Natural killer cell (primary cell): ENCODE measurements around the gene CLPX. TPM values are rescaled to one million over a fixed set of nuclear protein-coding genes. Genes with fewer than 3 reads are reported as not detected.
"Not testable (repeated sequence)": the region's sequence is repeated elsewhere in the genome, so short reads cannot be mapped to it uniquely, and the experiment has no call there.

Experiments used
- ATAC-seq, 3 donors: fragments of 150-1000 bp in 2 of 3; fragments of 200-7000 bp in 1 of 3; cut with Tn5 transposase; 1 replicate in 1 of 3; 2 replicates in 2 of 3; pipeline ENCODE4 v1.10.0; 2021; ENCODE audit warnings: mild to moderate bottlenecking in 2 of 3, moderate library complexity in 2 of 3
- DNase-seq, 2 donors: peaks; one replicate each; pipeline versions ENCODE4 v3.0.0 to v3.0.0-alpha.2; 2013 to 2021; ENCODE audit warnings: mixed read lengths in 1 of 2
- H3K27ac ChIP-seq: one replicate; pipeline ENCODE4 v1.5.1; 2013; ENCODE audit warnings: mild to moderate bottlenecking, low read length
- H3K27me3 ChIP-seq: one replicate; pipeline ENCODE4 v1.6.1; 2013; ENCODE audit warnings: low read length; ENCODE audit not compliant: control insufficient read depth, insufficient read depth
- H3K36me3 ChIP-seq: one replicate; pipeline ENCODE4 v1.6.1; 2013; ENCODE audit warnings: low read length; ENCODE audit not compliant: control insufficient read depth, insufficient read depth
- H3K4me1 ChIP-seq: one replicate; pipeline ENCODE4 v1.6.1; 2013; ENCODE audit warnings: low read length; ENCODE audit not compliant: control insufficient read depth, insufficient read depth
- H3K4me3 ChIP-seq: one replicate; pipeline ENCODE4 v1.5.1; 2013; ENCODE audit warnings: low read length
- H3K9me3 ChIP-seq: one replicate; pipeline ENCODE4 v1.6.1; 2013; ENCODE audit warnings: low read length; ENCODE audit not compliant: control insufficient read depth, insufficient read depth
- H3K27ac Mint-ChIP-seq, 2 donors: one replicate each; pipeline ENCODE4 v1.8.0; 2022; ENCODE audit warnings: mild to moderate bottlenecking in 2 of 2, mixed read lengths in 2 of 2, moderate library complexity in 1 of 2
- H3K27me3 Mint-ChIP-seq, 2 donors: one replicate each; pipeline ENCODE4 v1.8.0; 2022; ENCODE audit warnings: low read depth in 2 of 2, mixed read lengths in 2 of 2
- H3K36me3 Mint-ChIP-seq: one replicate; pipeline ENCODE4 v1.8.0; 2022; ENCODE audit warnings: mixed read lengths
- H3K4me1 Mint-ChIP-seq, 2 donors: one replicate each; pipeline ENCODE4 v1.8.0; 2022; ENCODE audit warnings: mixed read lengths in 2 of 2
- H3K4me3 Mint-ChIP-seq: one replicate; pipeline ENCODE4 v1.8.0; 2022; ENCODE audit warnings: mild to moderate bottlenecking, moderate library complexity, mixed read lengths
- H3K9me3 Mint-ChIP-seq, 2 donors: one replicate each; pipeline ENCODE4 v1.8.0; 2022; ENCODE audit warnings: mixed read lengths in 2 of 2
- CTCF ChIP-seq: fragments of 200-600 bp; IDR thresholded peaks from one replicate; pipeline ENCODE4 v1.8.0; 2022; ENCODE audit warnings: antibody characterized with exemption
- WGBS: methylation state at CpG from one replicate; pipeline ENCODE4 v1.1.7; 2013; ENCODE audit warnings: missing lambda C conversion rate; ENCODE audit not compliant: insufficient coverage; 5-methylcytosine and 5-hydroxymethylcytosine counted together
- intact Hi-C: fragments of 100-400 bp; cut with micrococcal nuclease; formaldehyde crosslinking; loops from one replicate; pipeline ENCODE4 v1.14.2; 2022
- total RNA-seq, 4 donors: library from RNA; stranded (reverse); fragments of 120-200 nt in 1 of 4; gene quantifications; one replicate each; pipeline versions ENCODE4 v1.2.3 to v1.2.4, GENCODE V29; 2013 to 2022

Gene CLPX
- total RNA-seq, 3 donors from 2014 or later (not counting 1 experiment from before 2014, with no cell fraction given): 35.4 to 39.9 (median 38.2) TPM

GRCh38 chr15:65137089-65137488 is 48.1 kb downstream of the CLPX start:
- 93% methylated on average over 7 of the region's 7 CpGs for WGBS
- DNase-seq, H3K27me3 ChIP-seq, H3K4me3 ChIP-seq, H3K4me3 Mint-ChIP-seq, H3K9me3 Mint-ChIP-seq, H3K36me3 ChIP-seq, H3K27ac Mint-ChIP-seq, H3K9me3 ChIP-seq, H3K27ac ChIP-seq, ATAC-seq, H3K36me3 Mint-ChIP-seq, H3K27me3 Mint-ChIP-seq: not testable (repeated sequence)
- intact Hi-C loops: loop anchor here (10.0 kb wide), 1 partner anchor 48 kb away; the partner anchor contains the start of gene CLPX
- peaks cover 12% of the 10 kb centered on the region for H3K4me1 ChIP-seq
- peaks cover 9 to 17% of the 10 kb centered on the region in 2 donors for H3K4me1 Mint-ChIP-seq

GRCh38 chr15:65134538-65134937 is 50.6 kb downstream of the CLPX start:
- no peak for TF ChIP-seq CTCF
- H3K4me3 ChIP-seq: no peak overlapping the region
- Mint-ChIP-seq H3K4me1 (peaks cover 21 to 25% of the 10 kb centered on the region in 2 donors), H3K36me3 (no peaks in the 10 kb centered on the region), H3K4me3 (peak overlapping the region; percentile 97), H3K27ac (peak overlapping the region in 1 of 2 donors; percentile 97), H3K27me3 (no peaks in the 10 kb centered on the region), H3K9me3 (no peaks in the 10 kb centered on the region)
- no peak for DNase-seq
- no peaks in the 10 kb centered on the region for H3K36me3 ChIP-seq
- no peaks in the 10 kb centered on the region for H3K27me3 ChIP-seq
- no peak for ATAC-seq
- no peak overlapping the region for H3K27ac ChIP-seq
- H3K9me3 ChIP-seq: no peaks in the 10 kb centered on the region
- WGBS: 91% methylated on average over 8 of the region's 8 CpGs
- intact Hi-C loops: loop anchor here (10.0 kb wide), 1 partner anchor 50 kb away; the partner anchor contains the start of gene CLPX
- peaks cover 17% of the 10 kb centered on the region for H3K4me1 ChIP-seq

- Mint-ChIP-seq H3K4me1 (peaks cover 27 to 32% of the 10 kb centered on the region in 2 donors), H3K9me3 (no peaks in the 10 kb centered on the region), H3K4me3 (peak within 1 kb of the TSS; percentile 97), H3K27ac (peak within 1 kb of the TSS; percentile 97), H3K36me3 (no peaks in the 10 kb centered on the region), H3K27me3 (no peaks in the 10 kb centered on the region)
- peak within 1 kb of the TSS; percentile 69 for H3K4me3 ChIP-seq
- peaks cover 8% of the 10 kb centered on the region for H3K36me3 ChIP-seq
- ATAC-seq (peak; percentile 92 to 94 (median 93)), DNase-seq (peak; percentile 79 to 95)
- intact Hi-C loops: loop anchor here (1.0 to 10.0 kb wide), 2 partner anchors 51 to 163 kb away; partner anchors contain the start of genes CLPX and RNU5A-1
- H3K4me1 ChIP-seq: peaks cover 17% of the 10 kb centered on the region
- H3K27me3 ChIP-seq: no peaks in the 10 kb centered on the region
- WGBS: under 1% methylated on average over 41 of the region's 45 CpGs
- no peak for TF ChIP-seq CTCF
- no peaks in the 10 kb centered on the region for H3K9me3 ChIP-seq
- H3K27ac ChIP-seq: peak within 1 kb of the TSS; percentile 87
These were observed 51.5 kb downstream of the CLPX start, which contains the start of gene PDCD7 for GRCh38 chr15:65133548-65134200. Gene PDCD7 (minus strand): TSS chr15:65133808. CDS start chr15:65133781, 27 bp downstream.

- no peaks in the 10 kb centered on the region for H3K27me3 Mint-ChIP-seq
- H3K4me3 Mint-ChIP-seq: peak overlapping the region; percentile 86
- Histone ChIP-seq H3K36me3 (peaks cover 13% of the 10 kb centered on the region), H3K27me3 (no peaks in the 10 kb centered on the region), H3K9me3 (no peaks in the 10 kb centered on the region), H3K4me3 (peak overlapping the region; percentile 69), H3K4me1 (peaks cover 17% of the 10 kb centered on the region), H3K27ac (peak overlapping the region; percentile 87)
- peaks cover 4% of the 10 kb centered on the region for H3K36me3 Mint-ChIP-seq
- peak; percentile 38 to 54 (median 50) for ATAC-seq
- H3K27ac Mint-ChIP-seq: peak overlapping the region; percentile 97
- H3K9me3 Mint-ChIP-seq: no peaks in the 10 kb centered on the region
- intact Hi-C loops: loop anchor here (1.0 to 10.0 kb wide), 2 partner anchors 52 to 163 kb away; partner anchors contain the start of genes CLPX and RNU5A-1
- H3K4me1 Mint-ChIP-seq: peaks cover 27 to 38% of the 10 kb centered on the region in 2 donors
- DNase-seq: peak; percentile 25 to 42
- WGBS: under 1% methylated on average over 93 of the region's 93 CpGs
- TF ChIP-seq CTCF: no peak
These were observed 52.1 kb downstream of the CLPX start for GRCh38 chr15:65132878-65133547.
